A172 (cell line): ENCODE data around the gene OCRL. TPM values are rescaled to one million over a fixed set of nuclear protein-coding genes. Genes with fewer than 3 reads are reported as not detected.

Experiments
- DNase-seq: peaks from one replicate; pipeline ENCODE4 v3.0.0-alpha.2; 2015; ENCODE audit warnings: low spot score
- total RNA-seq: library from RNA; depleted of rRNA; stranded (reverse); fragments of >200 nt; shearing (Covaris generic); gene quantifications from 2 replicates; pipeline ENCODE4 v1.2.3, GENCODE V29; 2014

OCRL gene
- total RNA-seq, 1 experiment from 2014 or later = 10.1 TPM

DNA sequence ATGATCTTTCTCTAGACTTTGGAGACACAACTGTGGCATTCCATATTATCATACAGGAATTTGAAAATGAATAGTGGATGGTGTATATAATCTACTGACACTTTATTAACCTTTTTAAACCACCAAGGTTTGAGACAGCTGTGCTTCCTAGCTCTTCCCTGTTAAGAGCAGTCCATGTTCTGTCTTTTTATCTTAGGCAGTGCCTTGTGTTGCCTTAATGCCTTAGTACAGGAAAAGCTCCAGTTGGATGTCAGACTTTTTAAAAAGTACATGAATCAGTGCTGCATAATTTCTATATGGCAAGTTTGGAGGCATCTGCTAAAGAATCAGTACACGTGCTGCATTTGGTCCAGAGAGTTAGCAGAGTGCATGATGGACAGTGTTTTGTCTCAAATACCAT is 45.1 kb downstream of the OCRL start:
- no peak for DNase-seq

DNA sequence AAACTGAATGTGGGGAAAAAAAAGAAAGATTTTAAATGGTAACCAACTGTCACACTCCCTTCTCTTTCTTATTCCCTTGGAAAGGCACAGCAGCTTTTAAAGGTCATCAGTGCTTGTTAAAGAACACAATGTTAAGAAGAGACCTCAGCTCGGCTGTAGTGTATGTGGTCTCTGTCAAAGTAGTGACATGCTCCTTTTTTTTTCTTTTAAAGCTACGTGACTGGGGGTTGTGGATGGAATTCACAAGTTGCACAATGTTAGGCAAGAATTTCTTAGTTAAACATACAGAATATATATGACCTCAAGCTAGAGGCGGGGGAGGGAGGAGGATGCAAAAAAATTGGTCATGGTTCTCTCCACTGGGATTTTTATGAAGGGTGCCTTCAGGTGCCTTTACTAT is 45.6 kb downstream of the OCRL start:
- no peak for DNase-seq

DNA sequence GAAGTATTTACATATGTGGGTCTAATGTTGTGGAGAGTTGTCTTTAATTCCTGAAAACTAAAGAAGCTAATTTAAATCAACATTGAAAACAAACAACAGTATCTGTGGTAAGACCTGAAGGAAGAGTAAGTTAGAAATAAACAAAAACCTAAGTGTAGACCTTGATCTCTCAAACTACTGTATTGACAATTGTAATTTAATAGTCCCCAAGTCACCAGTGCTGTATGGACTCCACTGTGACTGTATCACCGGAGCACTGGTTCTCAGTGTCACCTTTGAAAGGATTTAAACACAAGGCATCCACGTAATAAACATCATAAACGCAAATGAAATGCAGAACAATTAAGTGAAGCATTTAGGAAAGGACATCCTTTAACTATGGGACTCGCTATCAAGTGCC is 46.4 kb downstream of the OCRL start:
- DNase-seq = no peak

DNA sequence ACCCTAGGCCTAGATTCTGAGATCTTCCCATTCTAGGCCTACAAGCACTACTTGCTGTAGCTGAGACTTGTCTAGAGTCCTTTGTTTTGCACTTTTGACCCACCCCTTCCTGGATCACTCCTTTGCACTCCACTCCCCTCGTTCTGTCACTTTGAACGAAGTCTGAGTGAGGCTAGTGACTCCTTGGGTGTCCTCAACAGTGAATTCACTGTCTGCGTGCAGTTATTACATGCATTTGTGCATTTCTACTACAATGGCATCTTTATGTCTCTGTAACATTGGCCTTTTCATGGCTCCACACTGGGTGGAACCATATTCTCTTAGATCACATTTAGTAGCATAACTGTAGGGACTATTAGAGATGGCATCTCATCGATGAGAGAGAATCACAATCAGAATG is 50.5 kb downstream of the OCRL start:
- DNase-seq = no peak

DNA sequence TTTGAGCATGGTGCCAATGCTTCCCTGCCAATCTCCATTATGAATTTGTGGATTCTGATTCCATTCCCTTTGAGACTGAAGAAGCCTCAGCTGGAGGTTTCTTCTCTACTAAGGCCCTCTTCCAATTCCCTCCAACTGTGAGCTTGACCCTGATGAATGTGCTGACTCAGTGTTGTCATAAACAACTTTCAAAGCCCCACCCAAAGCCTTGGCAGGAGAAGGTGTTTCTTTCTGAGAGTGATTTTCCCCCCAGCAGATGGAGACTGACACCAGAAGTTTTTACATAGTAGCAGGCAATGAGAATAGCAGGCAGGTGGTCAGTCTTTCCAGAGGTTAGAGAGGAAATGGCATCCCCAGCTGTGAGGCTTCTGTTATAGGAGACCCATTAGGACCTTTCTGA is 53.1 kb downstream of the OCRL start:
- DNase-seq = peak; percentile 37

DNA sequence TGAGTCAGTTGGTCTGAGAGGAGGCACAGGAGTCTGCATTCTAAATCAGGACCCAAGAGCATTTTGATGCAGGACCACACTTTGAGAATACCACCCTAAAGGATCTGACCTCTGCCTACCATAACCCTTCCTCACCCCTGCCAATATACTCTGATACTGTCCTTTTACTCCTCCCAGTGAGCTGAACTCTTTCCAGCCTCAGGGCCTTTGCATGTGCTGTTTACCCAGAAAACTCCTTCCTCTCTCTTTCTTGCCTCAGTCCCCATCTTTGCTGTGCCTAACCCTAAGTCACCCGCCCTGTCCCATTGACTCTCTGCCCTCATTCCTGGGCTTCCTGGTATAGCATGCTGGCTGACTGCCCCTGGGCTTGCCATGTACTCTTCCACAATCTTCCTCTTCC is 54.7 kb downstream of the OCRL start:
- no peak for DNase-seq

DNA sequence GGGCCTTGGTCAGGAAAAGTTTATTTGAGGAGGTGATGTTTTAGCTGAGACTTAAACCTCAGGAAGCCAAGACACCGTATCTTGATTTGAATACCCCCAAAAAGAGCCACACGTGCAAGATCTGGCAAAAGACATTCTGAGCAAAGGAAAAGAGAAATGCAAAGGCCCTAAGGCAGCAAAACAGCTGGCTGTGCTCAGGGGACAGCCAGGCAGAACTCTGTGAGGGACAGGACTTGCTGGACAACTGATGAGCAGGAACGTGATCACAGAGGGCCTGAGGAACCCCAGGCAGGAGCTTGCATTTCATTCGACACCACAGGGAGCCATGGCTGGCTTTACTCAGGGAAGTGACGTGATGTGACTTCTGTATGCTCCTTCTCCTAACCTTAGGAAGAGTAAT is 56.0 kb downstream of the OCRL start:
- no peak for DNase-seq

DNA sequence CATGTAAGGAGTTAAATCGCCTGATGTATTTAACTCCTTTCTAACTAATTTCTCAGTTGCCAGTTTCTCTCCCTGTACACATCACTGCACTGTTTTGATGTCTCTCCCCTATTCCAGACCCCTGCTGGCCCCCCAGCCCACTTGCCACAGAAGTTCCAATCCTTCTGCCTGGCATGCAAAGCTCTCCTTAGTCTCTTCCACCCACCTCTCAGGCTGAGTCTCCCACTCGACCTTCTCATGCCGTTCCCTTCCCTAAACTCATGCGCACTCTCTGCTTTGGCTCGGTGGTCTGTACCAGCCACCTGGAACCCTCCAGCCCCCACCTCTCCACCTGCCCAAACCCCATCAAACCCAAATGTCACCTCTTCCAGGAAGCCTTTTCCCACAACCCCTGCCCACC is 57.8 kb downstream of the OCRL start:
- DNase-seq = no peak

DNA sequence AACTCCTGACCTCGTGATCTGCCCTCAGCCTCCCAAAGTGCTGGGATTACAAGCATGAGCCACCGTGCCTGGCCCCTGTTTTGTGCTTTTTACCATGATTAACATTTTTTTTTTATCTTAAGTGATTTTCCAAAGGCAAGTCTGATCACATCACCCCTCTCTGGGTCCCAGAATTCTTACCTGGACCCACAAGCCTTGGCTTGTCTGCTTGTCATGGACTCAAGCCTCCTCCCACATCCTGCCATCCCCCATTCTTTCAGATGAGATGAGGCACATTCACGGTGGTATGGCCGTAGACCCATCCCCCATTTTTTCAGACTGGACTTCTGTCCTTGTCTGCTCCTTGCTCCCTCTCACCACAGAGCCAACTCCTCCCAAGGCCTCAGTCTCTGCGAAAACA is 59.4 kb downstream of the OCRL start:
- DNase-seq = no peak

DNA sequence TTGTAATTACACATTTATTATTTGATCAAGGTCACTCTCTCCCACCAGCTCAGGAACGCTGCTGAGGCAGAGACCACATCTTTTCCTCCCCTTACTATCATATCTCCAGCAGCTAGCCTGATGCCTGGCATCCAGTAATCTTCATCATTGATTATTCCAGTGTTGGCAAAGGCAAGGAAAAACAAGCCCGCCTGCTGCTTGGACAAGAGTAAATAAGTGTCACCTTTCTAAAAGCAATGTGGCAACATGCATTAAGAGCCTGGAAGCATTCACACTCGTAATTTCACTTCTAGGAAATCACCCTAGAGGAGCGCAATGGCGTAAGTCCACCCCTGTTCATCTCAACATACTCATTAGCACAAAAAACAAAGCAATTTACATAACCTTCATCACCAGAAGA is 59.9 kb downstream of the OCRL start:
- DNase-seq = no peak

DNA sequence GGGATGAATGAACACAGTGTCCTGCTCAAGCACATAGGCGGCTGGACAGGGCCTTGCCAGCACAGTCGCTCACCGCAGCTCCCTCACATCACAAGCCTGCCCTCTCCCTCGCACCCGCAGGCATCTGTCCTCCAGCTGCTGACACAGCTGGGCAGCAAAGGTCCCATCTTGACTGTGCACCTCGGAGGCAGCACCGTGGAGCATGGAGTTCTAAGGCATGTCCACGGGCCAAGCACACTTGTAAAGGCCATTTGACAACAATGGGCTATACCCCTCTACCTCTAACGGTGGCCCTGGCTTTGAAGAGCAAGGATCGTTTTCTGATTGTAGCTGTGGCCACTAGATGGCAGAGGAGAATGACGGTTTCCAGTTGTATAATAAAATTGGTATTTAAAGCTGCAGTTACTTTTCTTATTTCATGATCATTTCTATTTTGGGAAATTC is 60.9 kb downstream of the OCRL start:
- no peak for DNase-seq

DNA sequence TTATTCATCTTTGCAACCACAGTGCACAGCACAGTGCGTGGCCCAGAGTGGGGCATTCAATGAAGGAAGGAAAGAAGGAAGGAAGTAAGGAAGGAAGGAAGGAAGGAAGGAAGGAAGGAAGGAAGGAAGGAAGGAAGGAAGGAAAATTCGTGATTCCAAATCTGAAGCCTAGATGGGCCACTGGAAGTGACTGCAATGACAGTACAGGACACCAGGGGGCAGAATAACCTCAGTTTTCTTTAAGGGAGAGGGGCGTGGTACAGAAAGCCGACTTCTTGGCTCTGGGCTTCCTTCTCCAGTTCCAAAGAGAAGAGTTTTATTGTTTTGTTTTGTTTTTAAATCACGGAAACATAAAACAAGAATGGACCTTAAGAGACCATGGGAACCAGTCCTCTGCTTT is 66.9 kb downstream of the OCRL start:
- peak; percentile 18 for DNase-seq

DNA sequence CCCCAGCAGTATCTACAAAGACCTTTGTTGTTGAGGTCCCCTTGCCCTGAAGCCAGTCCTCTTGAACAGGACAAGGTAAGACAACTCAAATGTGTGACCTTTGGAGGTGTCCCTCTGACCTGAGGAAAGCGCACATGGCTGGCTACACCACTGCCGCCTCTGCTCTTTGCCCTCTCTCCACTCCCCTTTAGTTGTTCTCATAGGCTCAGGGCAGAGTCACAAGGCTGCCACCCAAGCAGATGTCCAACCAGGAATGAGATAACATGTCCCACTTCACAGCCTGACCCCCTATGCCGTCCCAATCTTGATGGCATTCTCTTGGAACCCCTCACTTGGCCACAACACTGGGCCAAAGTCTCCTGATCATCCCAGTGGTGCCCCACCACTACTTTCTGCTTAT is 68.4 kb downstream of the OCRL start:
- DNase-seq = no peak

DNA sequence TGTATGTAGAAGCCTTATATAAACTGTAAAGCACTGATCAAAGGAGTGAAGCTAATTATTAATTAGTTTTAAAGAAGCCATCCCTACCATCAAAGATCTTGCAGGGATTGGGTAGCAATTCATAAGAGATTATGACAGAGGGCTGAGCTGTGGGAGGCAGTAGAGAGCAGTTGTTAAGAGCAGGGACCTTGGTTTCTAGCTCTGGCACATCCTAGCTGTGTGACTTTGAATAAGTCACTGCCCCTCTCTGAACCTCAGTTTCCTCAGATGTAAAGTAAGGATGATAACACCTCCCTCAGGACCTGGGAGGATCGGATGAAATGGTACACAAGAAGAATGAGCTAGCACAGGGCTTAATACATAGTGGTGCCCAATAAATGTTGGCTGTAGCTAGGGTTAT is 69.3 kb downstream of the OCRL start:
- DNase-seq = no peak

DNA sequence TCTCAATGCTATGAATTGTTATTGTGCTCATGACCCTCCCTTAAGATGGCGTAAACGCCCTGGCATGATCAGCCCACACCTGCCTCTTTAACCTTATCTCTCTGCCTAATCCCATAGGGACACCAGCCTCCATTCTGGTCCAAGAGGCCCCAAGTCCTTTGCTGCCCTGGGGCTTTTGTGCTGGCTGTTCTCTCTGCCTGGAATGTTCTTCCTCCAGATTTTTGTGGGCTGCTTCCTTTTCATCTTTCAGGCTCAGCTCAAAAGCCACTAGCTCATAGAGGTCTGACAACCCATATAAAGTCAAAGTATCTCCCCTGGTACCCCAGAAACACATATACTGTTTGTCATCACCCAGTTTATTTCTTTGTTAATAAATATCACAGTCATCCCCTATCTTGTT is 72.3 kb downstream of the OCRL start:
- no peak for DNase-seq

DNA sequence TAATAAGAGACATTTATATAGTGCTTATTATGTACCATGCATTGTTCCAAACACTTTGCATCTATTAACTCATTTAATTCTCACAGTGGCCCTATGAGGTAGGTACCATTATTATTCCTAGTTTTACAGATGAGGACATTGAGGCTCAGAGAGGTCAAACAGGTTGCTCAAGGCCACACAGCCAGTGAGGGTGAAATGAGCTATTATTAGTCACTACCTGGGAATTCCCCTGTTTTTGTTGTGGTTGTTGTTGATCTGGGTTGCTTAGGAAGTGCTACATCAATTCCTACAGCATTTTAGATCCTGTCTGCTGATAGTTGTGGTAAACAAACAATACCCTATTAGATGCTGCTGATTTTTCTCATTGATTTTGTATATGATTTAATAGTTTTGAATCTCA is 73.5 kb downstream of the OCRL start:
- no peak for DNase-seq

DNA sequence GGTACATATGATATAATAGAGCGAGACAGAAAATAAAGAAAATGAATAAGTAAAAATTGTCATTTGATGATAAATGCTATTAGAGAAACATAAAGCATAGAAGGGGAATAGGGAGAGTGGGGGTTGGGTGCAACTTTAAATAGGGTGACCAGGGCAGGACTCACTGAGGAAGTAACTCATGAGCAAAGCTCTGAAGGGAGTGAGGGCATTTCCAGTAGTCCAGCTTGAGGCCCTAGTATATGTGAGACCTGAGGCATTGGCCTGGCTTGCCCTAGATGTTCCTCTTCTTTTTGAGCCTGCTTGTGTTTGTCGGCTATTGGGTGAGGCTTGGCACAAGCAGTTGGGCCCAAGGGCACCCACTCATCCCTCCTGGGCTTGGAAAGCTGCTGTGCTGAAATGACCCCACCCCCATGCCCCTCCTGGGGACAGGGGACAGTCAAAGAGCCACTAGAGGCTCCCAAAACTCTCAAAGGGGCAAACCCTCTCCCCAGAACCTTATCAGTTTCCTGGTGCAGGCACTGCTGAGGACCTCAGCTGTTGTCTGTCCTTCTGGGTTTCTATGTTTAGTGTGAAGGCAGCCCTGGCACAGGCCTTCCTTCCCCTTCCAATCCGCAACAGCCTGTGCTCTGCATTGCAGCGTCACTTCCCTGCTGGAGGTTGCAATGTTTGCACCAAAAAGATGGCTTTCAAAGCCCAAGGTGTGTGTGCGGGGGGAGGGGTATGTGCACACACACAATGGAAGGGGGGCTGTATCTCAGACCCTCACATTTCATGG is 74.6 kb downstream of the OCRL start:
- no peak for DNase-seq

DNA sequence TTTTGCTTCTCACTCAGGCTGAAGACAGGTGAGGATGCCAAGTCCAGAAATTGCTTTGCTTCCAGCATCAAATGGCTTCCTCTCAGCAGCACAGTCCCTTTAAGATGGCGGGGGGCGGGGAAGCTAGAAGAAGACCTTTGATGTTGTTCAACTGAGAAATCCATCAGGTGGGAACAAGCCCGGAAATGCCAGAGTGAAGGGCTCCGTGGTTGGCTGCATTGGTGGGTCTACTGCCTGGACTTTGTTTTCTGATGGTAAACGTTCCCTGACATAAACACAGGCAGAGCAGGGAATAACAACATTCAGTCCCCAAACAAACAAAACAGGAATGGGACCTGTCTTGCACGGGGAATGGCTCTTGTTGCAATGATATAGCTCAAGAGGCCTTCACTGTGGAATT is 77.4 kb downstream of the OCRL start:
- DNase-seq = no peak

DNA sequence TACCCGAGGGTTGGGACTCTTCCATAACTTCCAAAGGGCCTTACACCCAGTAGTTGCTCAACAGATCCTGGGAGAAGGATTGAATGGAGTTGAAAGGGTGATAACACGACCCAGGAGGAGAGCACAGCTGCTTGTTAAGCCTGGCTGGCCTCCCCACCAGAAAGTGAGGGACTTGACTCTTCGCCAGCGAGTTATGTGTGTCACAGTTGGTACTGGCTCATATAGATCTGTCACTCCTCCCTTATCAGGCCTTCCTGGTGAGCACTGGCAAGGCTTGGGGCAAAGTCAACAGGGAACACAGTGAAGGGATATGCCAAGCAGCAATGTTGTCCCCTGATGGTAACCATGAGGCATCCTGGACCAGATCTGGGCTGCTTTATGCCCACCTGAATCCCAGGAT is 78.9 kb downstream of the OCRL start:
- no peak for DNase-seq

DNA sequence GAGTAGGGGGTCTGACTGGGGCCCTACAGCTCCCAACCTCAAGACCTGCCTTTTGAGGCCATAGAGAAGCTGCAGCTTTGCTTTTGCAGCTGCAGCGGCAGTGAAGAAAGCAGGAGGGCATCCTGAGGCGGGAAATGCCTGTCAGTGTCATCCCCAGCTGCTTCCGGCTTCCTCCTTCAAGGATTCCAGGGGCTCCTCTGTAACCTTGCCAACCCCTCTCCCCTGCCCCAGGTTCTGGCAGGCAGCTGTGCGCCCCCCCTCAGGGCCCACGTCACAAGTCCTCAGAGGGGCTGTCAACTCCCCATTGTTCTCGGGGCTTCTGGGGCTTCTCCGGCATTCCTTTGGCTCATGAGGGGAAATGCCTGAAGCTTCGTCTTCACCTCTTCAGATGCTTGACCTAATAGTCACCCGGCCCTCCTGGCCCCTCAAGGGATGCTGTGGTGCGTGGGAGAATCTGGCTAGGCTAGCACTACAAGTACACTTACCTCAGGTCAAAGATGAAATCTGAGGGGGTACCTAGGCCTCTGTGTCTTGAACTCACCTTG is 82.8 kb downstream of the OCRL start:
- DNase-seq = no peak

DNA sequence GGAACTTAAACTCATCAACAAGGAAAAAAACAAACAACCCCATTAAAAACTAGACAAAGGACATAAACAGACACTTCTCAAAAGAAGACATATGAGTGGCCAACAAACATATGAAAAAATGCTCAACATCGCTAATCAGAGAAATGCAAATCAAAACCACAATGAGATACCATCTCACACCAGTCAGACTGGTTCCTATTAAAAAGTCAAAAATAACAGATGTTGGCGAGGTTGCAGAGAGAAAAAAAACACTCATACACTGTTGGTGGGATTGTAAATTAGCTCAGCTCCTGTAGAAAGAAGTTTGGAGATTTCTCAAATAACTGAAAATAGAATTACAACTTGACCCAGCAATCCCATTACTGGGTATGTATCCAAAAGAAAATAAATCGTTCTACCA is 86.0 kb downstream of the OCRL start:
- DNase-seq = no peak

DNA sequence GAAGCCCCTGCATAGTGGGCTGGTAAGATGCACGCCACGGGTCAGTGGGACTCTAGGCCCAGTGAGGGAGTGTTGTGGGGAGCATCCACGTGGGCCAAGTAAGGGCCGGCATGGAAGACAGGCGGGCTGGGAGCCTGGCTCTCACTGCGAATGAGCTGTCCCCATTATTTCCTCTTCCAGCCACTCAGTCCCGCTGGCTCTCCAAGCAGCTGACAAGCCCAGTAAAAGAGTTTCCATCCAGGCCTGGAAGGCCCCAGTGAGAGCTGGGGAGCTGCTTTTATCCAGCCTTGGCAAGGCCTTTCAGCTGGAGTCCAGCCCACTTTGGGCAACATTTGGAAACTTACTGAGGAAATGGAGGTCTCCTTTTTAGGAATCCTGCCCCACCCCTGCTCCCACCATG is 89.8 kb downstream of the OCRL start:
- no peak for DNase-seq

DNA sequence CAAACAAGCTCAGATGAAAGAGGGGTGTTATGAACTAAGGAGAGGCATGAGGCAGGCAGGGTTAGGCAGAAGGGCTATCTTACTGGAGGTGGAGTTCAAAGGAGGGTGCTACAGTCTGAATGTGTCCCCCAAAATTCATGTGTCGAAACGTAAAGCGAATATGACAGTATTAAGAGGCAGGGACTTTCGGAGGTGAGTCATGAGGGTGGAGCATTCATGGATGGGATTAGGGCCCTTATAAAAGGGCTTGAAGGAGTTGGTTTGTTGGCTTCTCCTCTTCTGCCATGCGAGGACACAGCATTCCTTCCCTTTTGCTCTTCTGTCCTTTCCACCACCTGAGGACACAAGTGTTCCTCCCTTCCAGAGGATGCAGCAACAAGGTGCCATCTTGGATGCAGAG is 91.8 kb downstream of the OCRL start:
- no peak for DNase-seq

DNA sequence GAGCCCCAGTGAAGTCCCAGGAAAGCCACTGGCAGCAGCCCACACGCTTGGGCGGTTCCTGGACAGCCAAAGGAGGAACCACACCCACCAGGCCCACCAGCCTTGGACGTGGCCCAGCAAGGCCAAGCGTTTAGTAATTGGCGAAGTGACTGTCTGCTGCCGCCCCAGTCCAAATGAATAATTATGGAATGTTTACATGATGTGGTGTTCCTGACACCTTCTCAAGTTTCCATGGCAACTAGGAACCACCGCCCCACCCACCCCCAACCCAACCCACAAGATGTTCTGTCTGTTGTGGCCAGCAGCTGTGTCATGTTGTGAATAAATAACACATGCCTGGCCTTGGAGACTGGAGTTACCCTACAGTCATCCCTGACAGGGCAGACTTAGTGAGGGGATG is 92.4 kb downstream of the OCRL start:
- no peak for DNase-seq
